Measurements from ENCODE around the gene GPR39.
"Not testable (repeated sequence)": the region's sequence is repeated elsewhere in the genome, so short reads cannot be mapped to it uniquely, and the experiment has no call there.

GPR39 gene

DNA sequence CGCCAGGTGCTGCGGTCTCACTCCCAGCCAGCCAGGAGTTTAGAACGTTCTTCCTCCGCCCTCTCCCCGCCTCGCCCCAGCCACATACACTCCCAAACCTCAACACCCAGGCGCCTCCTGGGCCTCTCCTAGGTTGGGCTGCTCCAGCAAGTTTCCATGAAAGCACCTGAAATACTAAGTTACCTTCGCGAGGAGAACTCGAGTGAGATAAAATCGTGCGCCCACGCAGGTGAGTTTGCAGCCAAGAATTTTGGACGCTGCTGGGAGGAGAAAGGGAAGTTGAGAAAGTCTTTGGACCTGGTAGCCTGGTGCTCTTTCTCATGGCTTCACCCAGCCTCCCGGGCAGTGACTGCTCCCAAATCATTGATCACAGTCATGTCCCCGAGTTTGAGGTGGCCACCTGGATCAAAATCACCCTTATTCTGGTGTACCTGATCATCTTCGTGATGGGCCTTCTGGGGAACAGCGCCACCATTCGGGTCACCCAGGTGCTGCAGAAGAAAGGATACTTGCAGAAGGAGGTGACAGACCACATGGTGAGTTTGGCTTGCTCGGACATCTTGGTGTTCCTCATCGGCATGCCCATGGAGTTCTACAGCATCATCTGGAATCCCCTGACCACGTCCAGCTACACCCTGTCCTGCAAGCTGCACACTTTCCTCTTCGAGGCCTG lies at the start of gene GPR39:
Gene GPR39, plus strand, starts transcription at position 83 of the 673 bp plus-strand sequence.
- DNase-seq (ENCODE audit: low read depth): no peak

DNA sequence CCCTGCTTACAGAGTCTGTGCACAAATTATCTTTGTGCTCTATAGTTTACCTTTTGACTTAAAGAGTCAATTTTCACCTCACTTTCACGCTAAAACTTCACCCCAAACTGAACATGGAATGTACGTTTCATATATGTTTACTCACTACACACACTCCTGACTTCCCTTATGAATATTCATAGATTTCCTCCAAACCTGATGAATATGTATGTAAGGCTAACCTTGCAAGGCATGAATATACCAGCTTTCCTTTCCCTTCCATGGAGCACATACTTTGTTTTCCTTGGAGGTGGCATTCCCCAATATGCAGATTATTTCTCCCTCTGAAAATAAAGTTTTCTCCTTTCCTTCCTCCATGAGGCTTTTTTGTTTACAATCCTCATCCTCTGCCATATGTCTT lies 48.4 kb upstream of the GPR39 start:
- DNase-seq (ENCODE audit: low read depth): no peak

DNA sequence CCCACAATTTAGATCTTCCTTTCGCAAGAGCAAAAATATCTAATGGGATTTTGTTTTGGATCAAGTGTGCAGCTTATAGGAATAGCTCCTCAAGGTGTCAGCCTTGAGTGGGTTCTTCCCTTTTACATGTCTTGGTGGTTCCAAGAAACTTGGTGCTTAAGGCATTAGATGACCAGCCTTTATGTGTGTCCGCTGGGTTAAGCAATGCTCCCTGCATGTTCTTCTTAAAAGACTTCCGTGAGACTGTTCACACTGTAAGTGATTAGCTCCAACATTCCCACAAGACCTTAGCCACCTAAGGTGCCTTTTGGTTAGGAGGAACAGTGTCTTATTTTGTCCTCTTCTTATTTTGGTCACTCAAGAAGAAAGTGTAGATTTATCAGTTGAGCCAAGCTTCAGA lies 44.3 kb upstream of the GPR39 start:
- DNase-seq (ENCODE audit: low read depth): no peak

DNA sequence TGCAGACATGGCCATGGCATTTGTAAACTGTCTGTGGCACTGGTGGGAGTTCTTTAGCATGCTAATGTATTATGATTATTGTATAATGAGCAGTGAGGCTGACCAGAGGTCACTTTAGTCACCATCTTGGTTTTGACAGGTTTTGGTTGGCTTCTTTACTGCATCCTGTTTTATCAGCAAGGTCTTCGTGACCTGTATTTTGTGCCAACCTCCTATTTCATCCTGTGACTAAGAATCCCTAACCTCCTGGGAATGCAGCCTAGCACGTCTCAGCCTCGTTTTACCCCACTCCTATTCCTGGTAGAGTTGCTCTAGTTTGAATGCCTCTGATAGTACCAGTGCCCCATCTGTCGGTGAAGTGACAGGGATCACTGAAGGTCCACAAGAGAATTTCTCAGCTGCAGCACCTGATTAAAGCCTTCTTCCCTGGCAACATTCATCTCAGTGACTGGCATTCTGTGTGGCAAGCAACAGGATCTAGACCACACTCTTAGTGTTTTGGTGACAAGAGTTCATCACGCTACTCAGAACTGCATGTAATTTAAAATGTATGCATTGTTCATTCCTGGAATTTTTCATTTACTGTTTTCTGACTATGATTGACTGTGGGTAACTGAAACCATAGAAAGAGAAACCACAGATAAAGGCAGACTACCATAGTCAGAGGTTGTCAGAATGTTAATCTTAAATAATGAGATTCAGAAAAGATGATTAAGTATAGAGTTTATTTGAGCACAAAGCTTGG lies 43.0 kb upstream of the GPR39 start:
- DNase-seq (ENCODE audit: low read depth): no peak

DNA sequence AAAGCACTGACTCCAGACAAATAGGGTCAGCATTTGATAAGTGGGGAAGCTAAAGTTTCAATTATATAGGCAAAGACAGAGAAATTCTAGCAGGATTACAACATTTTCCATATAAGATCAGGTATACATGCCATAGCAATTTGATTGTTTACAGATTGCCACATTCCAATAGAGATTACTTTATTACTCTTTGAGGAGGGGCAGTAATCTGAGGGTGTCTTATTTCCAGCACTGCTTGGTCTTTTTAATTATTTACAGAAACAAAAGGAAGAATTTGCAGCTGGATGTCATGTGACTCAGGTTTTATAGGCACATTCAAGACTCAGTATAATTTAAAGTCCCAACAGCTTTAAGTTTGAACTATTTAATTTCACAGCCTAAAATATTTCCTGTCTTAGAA lies 42.5 kb upstream of the GPR39 start:
- no peak for DNase-seq (ENCODE audit: low read depth)

DNA sequence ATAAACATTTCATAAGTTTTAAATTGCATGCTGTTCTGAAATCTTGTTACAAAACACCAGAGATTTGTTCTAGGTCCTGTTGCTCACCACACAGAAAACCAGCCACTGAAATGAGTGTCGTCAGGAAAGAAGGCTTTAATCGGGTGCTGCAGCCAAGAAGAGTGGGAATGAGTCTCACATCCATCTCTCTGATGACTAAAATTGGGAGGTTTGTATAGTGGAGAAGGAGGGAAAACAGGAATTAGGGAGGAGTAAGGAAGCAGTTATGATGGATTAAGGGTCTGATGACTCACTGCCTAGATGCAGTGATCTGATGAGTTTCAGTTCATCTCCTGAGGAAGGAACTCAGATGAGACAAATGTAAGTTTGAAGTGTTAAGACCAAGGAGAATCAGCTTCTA lies 42.1 kb upstream of the GPR39 start:
- DNase-seq (ENCODE audit: low read depth): no peak

DNA sequence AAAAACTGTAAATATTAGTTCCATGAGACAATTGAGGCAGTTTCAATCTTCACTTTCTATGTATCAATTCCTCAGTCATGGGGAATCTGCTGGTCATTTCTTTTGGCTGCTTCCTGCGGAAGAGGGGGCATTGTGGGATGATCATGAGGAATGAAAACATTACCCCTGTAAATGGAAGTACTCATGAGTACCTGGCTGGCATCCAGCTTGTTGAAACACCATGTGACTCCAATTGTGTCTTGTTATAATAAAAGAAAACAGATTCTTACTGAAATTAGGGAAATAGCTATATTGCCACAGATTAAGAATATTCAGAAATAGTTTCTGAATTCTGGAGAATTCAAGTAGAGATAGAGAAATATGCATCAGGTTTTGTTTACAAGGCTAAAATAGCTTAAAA lies 41.6 kb upstream of the GPR39 start:
- DNase-seq (ENCODE audit: low read depth): no peak

DNA sequence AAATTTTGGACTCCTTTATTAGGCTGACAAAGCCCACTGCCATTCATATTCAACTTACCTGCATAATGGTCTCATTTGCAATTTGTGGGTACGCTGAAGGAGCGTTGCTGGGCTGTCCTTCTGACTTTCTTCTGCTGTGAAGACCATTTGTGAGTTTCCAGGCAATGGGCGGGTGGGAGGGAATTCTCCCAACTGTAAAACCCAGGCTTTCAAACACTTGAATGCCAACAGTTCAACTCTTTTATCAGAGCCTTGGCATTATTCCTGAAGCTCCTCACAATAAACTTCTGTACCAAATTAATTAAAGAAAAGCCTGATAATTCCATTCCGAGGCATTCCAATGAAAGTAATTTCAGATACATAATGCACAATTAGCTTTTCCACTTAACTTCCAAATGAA lies 35.2 kb upstream of the GPR39 start:
- DNase-seq (ENCODE audit: low read depth): no peak

DNA sequence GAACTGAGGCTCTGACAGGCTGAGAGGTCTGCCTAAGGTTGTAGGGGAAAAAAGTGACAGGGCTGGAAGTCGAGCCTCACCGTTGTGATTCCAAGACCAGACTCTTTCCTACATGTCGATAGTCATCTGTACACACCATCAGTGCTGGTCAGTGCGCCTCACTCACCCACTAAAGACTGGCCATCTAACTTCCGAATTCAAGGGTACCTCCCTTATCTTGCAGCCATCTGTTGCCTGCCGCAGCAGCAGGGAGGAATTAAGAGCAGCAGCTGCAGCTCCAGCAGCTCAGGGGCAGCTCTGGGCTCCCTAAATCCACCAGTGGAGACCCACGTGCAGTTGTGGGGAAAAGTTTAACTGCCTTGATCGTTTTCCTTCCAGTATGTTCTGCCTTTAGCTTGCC lies 32.6 kb upstream of the GPR39 start:
- no peak for DNase-seq (ENCODE audit: low read depth)

DNA sequence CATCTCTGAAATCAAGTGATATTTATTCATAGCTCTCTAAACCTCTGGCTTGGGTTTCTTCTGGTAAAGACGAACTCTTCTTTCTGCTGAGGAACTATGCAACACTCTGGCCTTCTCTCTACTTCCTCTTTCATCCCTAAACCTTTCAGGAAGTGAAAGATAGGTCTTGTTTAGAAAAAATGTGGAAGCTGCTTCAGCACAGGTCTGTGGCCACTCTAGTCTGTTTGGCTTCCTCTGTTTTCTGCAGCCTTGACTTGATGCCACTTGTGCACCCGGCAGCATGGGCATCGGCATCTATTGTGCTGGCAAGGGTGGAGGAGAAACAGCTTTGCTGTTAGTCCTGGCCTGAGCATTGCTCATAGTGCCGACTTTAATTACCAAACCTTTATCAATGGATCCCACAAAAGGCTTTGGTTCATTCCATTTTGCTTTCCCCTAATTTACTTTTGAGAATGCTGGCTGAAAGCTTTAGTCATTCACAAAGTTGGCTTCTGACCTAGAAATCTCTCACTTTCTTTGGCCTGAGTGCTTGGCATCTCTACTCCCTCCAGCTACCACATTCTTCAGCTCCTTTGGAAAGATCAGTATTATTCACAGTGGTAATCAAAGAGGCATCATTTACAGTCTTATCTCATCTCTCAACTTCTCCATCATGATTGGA lies 32.0 kb upstream of the GPR39 start:
- DNase-seq (ENCODE audit: low read depth): no peak

DNA sequence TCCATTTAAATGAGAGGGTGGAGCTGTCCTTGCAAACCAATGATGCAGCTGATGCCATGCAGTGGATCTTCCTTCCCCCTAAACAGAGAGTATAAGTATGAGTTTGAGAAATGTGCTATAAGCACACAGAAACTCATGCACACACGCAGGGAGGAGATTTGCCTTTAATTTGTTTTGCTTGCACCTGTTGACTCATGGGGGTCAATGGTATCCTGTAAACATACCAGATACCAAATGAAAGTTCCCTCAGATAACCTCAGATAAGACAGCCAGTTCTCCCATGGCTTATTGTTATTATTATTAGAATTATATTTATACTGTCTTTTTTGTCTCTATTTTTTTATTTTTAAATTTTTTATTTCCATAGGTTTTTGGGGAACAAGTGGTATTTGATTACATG lies 29.5 kb upstream of the GPR39 start:
- no peak for DNase-seq (ENCODE audit: low read depth)

DNA sequence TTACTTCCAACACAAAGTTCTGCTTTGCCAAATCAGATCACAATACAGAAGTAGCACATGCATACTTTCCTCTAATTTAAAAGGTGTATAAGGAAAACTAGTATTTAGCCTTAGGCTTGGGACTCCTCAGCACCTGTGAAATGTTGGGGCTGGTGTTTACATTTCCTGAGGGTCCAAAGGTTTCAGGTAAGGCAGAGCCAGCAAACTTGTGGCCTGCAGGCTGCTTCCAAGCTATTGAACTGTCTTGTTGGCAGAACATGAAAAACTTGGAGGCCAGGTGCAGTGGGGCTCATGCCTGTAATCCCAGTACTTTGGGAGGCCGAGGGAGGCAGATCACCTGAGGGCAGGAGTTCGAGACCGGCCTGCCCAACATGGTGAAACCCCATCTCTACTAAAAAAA lies 26.5 kb upstream of the GPR39 start:
- DNase-seq (ENCODE audit: low read depth): no peak

DNA sequence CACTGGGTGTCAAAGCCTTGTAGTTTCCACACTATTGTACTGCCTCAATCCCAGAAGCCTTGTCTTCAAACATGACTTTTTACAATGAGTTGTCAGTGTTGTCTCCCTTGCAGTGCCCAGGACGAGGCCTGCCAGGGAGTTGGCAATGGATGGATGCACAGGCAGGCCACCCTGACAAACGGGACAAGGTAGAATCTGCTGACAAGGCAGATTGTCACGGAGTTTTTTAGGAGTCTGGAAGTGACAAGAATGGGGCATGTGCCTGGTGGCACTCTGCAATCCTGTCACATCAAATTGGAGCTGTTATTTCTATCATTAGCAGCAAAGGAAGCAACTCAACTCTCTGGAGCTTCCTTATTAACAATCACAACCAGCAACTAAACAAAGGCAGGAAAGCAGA lies 25.2 kb upstream of the GPR39 start:
- no peak for DNase-seq (ENCODE audit: low read depth)

DNA sequence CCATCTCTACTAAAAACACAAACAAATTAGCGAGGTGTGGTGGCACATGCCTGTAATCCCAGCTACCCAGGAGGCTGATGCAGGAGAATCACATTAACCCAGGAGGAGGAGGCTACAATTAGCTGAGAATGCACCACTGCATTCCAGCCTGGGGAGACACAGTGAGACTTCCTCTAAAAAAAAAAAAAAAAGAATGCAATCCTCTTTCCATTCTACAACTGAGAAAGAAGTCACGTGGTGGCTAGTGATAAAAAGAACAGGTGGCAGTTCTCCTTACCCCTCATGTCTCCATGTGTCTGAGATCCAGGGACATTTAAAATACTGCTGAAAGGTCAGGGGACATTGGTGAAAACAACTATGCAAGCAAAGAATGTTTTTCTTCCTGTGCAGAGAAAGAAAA lies 24.4 kb upstream of the GPR39 start:
- DNase-seq (ENCODE audit: low read depth): no peak

DNA sequence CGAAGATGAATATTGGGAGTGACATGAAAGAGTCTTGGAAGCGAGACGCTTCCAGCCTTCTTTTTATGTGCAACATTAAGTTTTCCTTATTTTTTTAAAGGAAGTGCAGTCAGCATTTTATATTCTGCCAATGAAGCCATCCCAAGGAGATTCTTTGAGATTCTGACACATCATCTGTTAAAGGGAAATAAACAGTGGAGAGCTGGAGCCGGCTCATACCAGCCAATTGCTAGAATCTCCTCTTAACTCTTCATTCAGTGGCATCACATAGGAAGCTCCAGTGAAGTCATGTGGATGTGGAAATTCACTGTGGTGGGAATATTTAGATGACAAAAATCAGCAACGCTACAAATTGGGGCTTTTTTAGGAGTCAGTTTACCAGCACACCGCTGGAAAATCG lies 23.7 kb upstream of the GPR39 start:
- DNase-seq (ENCODE audit: low read depth): no peak

DNA sequence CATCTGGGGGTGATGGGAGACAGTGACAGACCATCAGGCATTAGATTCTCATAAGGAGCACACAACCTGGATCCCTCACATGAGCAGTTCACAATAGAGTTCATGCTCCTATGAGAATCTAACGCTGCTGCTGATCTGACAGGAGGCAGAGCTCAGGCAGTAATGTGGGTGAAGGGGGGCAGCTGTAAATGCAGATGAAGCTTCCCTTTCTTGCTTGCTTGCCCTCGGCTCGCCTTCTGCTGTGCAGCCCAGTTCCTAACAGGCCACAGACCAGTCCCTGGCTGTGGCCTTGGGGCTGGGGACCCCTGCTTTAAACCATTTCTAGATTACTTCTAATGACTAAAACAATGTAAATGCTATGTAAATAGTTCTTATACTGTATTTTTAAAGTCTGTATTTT lies 19.6 kb upstream of the GPR39 start:
- not testable (repeated sequence) for DNase-seq (ENCODE audit: low read depth)

DNA sequence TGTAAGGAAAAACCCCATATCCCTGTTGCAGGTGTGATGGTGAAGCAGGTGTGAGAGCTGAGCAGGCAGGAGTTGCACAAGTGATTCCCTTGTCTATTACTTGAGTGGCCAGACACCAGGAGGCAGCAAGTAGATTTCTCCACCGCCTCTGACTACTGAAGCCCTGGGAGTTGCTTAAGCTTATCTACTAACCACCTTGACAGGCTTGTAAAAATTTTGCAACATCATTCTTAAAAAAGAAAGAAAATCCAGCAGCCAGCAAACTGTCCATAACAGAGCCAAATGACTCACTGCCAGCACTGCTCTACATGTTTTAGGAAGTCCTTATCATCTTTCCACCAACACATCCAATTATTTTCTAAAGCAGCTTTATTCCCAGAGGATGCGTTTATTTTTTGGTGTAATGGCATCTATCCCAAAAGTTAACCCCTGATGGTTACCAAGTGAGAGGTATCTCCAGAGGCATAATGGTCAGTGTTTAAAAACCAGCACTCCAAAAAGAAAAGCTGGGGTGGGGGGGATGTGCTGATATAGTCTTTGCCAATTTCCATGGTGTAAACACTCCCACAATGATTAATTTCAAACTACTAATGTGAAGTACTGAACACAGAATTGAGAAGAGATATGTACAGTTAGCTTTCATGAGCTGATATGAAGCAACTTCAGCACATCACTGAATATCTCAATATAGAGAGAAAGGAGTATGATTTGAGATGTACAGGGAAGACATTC lies 16.3 kb upstream of the GPR39 start:
- no peak for DNase-seq (ENCODE audit: low read depth)

DNA sequence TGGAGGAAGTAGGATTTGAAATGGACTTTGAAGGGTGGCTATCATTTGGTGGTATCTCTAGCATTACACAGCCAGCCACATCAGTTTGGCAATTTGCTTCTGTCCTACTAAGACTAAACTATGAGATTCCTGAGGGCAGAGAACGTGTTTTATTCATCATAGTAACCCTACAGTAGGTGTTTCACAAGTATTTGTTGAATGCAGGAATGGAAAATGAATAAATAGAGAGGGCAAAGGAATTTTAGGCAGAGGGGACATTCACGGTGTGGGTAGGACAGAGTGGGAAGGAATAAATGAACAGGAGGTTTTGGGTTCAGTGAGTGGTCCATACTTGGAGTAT lies 15.7 kb upstream of the GPR39 start:
- DNase-seq (ENCODE audit: low read depth): no peak

DNA sequence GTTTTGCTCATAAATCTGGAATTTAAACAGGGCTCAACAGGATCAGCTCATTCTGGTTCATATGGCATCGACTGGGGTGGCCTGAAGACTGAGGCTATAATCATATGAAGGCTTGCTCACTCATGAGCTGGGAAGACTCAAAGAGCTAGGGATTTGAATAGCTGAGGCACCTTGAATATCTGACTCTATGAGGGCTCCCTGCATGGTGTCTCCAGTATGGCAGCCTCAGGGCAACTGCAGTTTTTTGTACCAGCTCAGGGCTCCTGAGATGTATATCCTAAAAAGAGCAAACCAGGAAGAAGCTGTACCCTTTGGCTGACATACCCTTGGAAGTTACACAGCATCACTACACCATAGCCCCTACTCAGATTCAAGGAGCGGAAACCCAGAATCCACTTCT lies 15.3 kb upstream of the GPR39 start:
- no peak for DNase-seq (ENCODE audit: low read depth)

DNA sequence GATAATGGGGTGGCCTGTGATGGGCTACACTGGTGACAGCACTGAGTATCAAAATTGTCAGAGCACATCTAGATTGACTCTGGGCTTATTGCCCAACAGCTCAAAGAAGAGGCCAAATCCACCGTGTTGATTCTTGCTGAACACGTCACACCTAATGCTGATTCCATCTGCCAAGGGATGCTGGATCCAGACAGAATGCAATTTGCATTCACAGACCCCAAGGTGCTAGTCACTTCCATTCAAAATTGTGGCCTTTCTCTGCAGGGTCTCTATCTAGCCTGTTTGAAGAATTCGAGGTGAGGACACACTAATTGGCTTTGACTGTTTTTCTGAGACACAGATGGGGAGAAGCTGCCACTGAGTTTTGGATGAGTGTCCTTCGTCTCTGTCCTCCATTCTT lies 13.5 kb upstream of the GPR39 start:
- DNase-seq (ENCODE audit: low read depth): no peak

DNA sequence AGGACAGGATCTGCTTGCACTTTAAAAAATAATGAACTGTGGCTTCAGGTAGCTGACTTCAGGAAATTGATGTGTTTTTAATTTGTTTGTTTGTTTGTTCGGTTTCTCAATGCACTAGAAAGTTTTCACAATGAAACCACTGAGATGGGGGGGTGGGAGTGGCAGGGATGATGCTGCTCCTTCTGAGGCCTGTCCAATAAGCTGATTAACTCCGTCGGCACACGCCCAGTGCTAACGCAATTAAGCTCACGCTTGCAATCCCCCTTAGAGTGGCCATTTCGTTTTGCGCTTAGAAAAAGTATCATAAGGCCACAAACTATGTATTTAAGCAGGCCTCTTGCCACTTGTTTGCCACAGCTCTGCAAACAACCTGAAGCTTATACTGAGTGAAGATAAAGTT lies 12.5 kb upstream of the GPR39 start:
- no peak for DNase-seq (ENCODE audit: low read depth)

DNA sequence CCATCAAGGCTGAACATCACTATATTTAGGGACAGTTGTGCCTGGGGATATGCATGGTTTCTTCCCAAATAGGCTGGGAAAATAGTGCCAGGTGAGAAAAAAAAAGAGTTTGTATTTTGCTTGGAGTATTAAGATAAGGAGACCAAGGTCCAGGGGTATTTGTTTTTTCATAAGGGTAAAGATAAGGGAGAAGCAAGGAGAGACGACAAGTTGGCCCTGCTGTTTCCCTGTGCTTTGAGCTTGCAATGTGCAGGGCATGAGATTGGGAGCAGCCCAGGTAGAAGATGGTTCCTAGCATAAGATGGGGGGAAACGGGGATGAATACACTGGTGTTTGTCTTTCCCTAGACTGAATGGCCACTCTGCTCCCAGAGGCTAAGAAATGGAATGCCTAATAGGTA lies 8.8 kb upstream of the GPR39 start:
- no peak for DNase-seq (ENCODE audit: low read depth)

DNA sequence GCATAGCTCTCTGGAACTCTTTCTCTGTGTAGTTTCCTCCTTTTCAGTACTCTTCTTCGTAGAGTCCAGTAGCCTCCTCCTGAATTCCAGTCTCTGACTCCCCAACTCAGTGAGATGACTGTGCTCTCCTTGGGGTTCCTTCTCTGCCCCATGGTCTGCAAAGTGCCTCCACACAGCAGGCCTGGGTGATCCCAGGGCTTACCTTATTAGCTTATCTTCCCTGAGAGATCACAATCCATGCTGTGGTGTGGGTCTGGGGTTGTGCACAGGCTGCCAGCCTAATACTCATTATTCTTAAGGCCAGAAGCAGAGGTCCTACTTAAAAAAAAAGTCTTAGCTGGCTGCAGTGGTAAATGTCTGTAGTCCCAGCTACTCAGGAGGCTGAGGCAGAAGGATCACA lies 4.6 kb upstream of the GPR39 start:
- DNase-seq (ENCODE audit: low read depth): no peak
